Stimulated activated naive CD4-positive, alpha-beta T cell treated with Interleukin-2 at 50 U/mL for 16 hours (primary cell): ENCODE measurements around the gene FNDC3B.

Experiments
- DNase-seq: peaks from one replicate; lab custom pipeline; 2025; lab: John Stamatoyannopoulos, UW

Gene FNDC3B

DNA sequence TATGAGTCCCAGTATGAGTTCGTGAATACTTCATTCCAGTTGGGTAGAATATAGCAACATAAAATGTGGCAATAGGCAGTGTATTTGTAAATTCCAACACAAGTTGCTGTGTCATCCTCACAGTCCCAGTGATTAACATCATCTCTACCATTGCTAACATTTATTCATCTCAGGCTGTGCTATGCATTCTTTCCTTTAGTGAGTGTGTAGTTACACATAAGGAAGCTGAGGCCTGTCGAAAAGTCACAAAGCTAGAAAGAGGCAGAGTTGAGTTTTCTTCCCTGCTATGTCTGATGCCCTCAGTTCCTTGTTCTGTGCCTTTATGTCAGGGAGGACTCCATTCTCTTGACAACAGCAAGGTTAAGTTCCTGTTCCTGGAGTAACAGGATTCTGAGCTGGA is 96.4 kb downstream of the FNDC3B start:
- DNase-seq, result no peak

DNA sequence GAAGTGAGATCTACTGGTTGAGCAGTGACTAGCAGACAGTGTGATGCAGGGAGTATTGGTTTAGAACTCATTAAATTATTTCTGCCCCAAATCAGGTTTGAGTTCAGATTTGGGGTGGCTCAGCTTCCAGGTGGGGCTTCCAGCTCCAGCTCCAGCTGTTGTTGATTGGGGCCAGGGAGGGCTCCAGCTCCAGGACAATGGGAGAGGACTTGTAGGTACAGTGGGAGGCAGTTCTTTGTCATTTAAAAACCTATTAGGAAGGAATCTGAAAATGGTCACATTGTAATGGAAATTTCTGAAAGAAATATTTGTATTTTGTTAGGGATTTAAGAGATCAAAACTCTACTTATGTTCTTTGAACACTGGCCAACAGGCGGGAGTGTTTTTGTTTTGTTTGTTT is 97.0 kb downstream of the FNDC3B start:
- no peak for DNase-seq

DNA sequence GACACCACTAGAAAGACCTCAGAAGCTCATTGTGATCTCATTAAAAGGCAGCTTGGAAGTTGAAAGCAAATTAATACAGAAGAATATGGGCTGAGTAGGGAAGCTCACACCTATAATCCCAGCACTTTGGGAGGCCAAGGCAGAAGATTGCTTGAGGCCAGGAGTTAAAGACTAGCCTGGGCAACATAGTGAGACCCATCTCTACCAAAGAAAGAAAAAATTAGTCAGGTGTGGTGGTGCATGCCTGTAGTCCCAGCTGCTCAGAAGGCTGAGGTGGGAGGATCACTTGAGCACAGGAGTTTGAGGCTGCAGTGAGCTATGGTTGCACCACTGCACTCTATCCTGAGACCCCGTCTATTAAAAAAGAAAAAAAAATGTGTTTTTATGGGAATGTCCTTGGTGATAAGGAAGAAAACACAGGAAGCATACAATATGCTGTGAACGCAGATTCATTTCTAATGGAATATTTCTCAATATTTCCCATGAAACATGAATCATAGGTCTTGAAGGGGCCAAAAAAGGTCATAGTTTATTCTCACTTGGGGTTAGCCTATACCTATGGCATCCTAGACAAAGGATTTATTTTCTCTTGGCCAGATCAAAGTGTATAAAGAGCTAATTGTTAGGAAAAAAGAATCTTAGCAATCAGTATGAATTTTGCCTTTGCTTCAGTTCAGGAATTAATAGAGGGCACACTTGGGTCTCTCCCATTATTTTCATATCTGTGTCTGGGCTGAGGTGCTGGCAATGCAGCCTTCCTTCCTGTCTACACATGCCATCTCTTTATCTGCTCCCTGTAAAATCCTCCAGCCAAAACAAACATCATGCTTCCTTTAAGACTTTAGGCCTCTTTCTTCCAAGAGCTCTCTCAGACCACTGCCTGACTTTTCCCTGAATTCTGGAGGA is 98.2 kb downstream of the FNDC3B start:
- DNase-seq, result no peak

DNA sequence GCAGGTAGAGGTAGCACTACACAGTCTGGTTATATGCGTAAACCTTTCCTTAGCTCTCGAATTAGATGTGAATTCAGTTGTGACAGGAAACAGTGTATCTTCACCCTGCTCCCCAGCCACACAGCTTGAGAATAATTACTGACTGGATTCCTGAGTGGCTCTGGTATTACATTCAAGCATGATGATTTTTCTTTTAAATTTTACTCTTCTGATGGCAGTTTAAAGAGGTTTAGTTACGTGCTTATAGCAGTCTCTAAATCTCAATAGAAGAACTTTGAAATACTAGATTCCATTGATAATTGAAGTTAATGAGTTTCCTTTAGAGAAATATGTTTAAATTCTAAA is 98.8 kb downstream of the FNDC3B start:
- DNase-seq, result no peak

DNA sequence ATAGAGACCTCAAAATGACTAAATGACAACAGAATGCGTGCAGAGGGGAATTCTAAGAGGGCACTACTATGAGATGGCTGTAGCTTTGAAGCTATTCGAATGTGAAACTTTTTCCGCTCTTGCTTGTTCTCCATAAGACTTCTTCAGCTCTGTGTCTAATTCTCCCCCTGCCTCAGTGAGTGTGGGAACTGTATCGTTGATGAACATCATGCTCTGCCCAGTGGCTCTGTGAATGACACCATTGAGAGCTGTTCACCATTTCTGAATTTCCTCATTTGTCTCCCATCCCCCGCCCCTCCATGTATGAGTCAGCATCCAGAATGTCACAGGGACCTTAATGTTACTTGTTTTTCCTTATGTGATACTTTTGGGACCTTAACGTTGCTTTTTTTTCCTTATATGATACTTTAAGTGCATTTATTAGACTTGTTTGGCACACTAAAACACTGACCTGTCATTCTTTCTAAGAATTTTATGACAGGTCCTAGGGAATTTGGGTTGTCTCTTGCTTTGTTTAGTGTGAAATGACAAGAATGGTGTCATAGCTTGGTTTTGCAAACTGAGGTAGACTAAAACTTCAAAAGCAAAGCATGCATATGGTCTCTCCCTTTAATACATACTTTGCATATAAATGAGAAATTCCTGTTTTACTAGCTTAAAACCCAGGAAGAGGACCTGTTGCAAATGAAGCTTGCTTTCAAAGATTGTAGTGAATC is 99.6 kb downstream of the FNDC3B start:
- peak; percentile 13 for DNase-seq

DNA sequence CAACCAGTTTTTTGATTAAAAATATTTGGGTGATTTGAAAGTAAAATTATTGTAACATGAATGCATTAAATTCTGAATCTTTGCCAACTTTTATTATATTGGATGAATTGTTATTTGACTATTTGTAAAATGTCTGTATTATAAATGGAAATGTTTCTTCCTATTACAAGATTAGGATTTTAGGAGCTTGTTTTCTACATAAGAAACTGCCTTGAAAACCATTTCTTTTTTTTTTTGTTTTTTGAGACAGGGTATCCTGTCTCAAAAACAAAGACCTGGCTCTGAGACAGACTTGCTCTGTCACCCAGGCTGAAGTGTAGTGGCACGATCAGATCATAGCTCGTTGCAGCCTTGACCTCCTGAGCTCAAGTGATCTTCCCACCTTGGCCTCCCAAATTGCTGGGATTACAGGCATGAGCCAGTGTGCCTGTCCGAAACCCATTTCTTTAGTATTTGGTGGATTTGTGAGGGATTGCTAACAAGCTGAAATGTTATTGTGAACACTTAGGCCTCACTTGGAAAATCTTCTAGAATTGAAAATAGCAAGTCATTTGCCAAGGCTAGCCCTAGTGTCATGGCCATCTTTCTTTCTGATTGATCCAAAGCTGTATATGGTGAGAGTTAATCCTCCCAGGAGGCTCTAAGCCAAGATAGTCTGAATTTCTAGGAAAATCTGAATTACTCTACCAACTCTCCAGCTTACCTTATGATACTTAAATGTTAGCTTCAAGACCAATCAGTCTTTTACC is 100.3 kb downstream of the FNDC3B start:
- DNase-seq, result no peak

DNA sequence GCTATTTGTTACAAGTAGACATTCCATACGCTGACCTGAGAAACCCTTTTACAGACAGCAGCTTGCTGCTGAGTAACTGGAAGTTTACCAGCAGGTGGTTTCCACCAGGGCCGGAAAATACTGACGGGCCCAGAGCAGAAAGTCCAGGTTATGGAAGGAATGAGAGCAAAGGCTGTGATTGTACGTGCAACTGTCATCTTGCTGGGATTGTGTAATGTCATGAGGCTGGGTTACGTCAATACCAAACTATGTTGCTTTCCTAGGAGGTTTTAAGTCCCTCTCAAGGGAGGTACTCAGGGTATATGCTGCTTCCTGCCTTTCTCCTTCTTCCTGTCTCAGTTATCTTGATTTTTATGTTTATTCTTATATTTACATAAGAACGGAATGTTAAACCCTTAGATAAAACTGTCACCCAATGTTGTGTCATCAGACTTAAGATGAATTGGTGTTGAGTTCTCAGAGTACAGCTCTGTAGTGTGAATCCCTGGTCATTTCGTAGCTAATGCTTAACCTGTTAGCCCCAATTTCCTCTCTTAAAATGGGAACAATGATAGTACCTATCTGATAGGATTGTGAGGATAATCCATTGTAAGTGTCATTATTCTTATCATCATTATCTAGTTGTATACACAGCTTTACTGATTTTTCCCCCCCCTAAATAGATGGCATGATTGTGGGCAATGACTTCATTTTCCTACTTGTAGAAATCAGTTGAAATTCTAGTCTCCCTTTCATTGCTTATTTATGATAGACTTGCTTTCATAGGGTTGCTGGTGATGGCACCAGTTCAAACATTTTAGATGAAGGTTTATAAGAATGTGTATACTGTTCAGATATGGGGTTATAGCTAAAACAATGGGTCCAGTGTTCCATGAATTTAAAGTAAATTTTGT is 101.4 kb downstream of the FNDC3B start:
- no peak for DNase-seq

DNA sequence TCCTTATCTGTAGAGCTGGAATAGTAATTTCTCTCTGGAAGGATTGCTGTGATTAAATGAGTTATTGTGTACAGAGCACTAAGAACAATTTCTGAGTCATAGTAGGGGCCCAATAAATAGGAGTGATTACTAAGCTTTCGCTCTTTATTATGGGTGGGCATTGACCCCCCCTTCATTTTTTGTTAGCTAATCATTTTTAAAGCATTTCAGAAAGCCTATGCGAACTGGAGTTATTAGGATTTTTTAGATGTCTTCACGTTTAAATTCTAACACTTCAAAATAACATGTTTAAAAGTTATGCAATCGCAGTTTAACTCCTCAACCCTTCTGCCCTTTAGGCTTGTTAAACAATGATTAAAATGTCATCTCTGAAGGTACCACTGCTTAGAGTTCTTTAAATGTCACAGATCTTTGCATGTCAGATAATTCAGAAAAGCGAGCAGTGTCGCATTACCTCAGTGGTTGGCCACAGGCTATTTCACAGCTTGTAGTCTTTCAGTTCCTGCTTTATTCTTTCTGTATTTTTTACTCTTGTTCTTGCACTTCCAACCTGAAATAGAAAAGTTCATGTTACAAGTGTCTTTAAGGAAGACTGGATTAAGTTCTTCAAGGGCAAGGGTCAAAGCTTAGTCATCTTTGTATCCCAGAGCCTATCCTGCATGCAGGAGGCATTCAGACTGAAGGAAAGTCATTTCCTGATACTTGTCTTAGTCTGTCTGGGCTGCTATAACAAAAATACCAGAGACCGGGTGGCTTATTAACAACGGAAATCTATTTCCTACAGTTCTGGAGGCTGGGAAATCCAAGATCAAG is 102.9 kb downstream of the FNDC3B start:
- DNase-seq, result no peak

DNA sequence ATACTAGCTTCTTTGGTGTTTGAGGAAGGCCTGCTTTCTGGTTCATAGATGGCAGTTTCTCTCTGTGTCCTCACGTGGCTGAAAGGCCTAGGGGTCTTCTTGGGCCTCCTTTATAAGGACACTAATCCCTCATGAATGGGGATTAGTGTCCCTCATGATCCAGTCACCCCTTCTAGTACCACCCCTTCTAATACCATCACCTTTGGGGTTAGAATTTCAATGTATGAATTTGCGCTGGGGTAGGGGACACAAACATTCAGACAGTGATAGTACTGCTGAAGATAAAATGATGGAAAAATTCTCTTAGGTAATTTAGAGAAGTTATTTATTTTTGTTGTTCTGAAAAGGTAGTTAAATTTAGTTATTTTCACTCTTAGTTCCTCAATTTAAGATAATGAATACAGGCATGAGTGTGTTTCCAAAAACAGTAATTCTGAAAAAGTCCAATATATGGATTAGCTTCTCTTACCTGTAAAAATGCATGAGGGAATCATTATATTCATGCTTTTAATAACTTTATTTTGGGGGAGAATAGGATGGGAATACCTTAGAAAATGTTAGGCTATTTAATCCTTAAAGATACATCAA is 103.6 kb downstream of the FNDC3B start:
- no peak for DNase-seq

DNA sequence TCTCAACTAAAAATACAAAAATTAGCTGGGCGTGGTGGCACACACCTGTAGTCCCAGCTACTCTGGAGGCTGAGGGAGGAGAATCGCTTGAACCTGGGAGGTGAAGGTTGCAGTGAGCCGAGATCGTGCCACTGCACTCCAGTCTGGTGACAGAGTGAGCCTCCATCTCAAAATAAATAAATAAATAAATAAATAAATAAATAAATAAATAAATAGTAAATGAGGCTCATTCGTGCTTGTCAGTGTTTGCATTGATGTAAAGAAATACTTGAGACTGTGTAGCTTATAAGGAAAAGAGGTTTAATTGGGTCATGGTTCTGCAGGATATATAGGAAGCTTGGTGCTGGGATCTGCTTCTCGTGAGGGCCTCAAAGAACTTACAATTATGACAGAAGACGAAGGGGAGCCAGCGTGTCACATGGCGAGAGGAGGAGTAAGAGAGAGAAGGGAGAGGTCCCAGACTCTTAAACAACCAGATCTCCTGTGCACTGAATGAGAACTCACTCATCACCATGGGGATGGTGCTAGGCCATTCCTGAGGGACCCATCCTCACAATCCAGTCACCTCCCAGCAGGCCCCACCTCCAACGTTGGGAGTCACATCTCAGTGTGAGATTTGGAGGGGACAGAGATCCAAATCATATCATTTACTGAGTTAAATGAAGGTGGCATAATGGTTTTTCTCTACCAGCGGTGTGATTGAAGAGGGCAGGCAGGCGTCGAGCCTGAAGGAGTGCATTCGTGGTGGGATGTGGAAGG is 104.5 kb downstream of the FNDC3B start:
- DNase-seq, result no peak

DNA sequence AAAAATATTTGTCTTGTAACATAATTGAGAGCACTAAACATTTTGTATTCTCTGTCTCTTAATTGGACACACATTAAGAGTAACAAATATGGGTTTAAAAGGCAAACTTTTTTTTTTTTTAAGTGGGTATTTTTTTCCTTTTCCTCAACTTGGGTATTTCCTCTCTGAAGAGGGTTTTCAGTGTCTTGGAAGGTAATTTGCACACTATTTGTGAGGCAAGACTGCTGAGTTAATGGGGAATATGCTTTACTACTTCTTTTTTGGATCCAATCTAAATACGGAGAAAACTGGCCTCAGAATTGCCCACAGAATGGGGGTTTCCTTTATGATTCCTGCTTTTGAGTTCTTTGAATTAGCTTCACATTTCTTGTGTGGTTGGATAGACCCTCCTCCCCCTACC is 105.2 kb downstream of the FNDC3B start:
- no peak for DNase-seq

DNA sequence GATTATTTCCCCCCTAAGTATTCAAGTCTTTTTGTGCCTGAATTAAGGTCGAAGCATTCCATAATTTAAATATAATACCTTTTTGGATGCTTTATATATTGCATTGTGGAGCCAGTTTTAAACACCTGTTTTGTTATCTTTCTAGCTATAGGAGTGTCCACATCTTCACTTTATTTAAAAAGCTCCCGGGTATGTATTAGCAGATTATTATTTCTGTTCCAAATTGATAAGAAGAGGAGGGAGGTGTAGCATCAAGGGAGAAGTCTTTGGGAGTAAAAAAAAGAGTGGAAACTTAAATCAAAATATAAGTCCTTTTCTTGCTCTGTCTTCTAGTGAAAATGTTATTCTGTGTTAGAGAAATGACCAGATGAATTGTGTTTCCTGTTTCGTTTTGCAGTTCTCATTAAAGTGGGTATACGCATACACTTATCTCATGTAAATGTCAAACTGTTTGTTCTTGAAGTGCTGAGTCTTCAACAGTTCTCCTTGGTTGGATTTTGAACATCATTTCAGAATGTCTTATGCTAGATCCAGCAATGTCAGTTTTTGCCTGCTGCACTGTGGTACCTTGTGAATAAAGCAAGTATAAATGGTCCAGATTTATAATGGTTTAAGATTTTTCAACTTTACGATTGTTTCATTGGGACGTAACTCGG is 105.8 kb downstream of the FNDC3B start:
- no peak for DNase-seq

DNA sequence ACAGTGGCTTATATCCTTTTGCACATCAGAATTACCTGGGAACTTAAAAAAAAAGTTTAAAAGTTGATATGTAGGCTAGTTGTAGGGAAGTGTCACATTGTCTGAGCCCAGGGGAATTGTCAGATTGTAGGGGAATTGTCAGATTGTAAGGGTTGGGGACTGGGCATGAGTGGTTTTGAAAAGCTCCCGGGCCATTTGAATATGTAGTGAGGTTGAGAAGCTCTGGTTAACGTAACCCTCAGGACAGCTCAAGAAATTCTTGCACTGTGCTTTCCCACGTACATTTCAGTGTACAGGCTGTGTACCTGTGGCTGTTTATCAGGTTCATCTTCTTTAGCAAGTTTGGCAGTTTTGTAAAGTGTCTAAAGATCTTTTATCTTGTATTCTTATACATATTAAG is 107.0 kb downstream of the FNDC3B start:
- DNase-seq, result no peak

DNA sequence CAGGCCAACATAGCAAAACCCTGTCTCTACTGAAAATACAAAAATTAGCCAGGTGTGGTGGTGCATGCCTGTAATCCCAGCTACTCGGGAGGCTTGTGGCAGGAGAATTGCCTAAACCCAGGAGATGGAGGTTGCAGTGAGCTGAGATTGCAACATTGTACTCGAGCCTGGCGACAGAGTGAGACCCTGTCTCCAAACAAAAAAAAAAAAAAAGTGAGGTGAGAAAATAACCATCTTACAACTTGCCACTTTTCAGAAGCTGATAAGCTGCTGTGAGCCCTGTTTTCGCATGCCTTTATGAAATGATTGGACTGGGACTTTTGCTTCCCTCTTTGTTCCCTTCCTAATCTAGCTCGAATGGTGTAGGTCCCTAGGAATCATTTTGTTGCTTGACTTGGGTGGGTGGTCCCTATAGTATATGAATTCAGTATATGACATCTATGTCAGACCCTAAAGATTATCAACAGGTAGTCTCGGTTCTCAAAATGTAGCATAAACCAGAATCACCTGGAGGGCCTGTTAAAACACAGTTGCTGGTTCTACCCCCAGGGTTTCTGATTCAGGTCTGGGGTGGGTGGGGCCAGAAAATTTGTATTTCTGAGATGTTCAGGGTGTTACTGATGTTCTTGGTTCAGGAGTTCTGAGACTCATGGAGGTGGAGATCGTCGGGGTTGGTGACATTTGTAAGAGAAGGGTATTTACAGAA is 107.9 kb downstream of the FNDC3B start:
- DNase-seq, result no peak

DNA sequence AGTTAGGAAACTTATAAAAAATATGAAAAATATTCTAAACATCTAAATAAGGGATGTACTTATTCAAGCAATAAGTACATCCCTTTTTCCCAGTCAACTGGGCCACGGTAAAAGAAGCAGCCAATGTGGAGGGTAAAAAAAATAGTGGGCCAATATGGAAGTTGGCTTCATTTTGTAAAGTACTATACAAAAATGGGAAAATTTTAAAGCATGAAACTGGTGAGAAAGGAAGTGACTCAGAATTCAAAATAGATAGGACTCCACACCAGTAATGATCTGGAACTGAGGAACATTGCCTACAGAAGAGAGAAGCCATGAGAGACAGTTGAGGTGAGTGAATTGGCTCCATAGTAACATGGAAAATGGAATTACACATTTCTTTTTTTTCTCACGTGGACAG is 108.9 kb downstream of the FNDC3B start:
- DNase-seq, result no peak

DNA sequence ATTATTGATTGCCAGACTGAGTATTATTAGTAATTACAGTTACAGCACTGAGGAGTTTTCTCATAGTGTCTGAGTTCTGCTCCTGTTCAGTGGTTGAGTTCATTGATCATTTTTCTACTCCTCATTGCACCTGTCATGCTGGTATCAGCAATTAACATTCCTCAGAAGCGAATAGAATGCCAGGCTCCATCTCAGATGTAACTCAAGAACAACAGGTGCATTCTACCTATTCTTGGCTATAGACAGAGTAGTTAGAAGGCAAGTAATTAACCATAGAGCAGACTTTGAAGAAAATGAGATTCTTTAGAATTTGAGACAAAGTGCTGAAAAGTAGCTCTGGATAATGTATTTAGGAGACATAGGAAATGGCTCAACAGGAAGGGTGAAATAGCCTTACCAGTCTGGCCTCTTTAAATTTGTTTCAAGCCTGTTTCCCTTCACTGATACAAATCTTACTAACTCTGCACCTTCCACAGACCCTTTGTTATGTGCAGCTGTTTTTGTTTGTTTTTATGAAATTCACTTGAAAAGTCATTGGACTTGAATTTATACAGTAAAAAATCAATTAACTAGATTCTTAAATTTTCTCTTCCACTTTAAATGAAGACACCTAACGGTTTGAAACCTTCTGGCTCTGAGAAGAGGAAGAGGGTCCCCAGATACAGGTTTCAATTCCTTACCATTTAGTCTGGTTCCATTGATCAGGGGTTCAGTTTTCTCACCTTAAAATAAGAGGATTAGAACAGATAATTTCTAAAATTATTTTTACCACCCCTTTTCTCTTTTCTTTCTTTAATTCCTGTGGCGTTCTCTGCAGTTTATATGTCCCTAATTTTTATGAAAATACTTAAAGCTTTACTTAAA is 109.6 kb downstream of the FNDC3B start:
- no peak for DNase-seq

DNA sequence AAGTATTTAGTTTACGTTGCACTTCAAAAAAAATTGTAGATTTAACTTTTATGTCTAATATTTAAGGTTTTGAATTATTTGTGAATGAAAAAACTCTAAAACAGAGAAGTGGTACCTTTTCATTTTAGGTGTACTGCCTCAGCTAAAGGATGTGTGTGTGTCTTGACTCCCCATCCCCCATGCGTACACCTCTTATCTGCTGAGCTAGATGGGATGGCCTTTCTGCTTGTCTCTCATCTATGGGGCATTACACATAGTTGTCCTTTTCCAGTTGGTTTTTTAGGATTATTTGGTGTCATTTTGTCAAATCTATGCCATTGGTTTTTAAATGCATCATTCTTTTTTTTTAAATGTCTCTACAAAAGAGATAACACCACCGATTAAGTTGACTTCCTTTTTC is 110.9 kb downstream of the FNDC3B start:
- no peak for DNase-seq
